ENCODE results near the gene ZC3H15.

ZC3H15 gene

GRCh38 chr2:186508263-186508662 is 22.2 kb downstream of the ZC3H15 start:
- Histone ChIP-seq H3K79me2 (ENCODE audit: insufficient read depth, low read length) (no peaks in the 10 kb centered on the region), H3K27me3 (ENCODE audit: insufficient read depth, low read length, poor library complexity, severe bottlenecking) (no peaks in the 10 kb centered on the region), H3F3A (ENCODE audit: low read depth) (no peaks in the 10 kb centered on the region), H3K9ac (ENCODE audit: low read depth, low read length, poor library complexity, severe bottlenecking) (no peak overlapping the region), H3K4me3 (ENCODE audit: low read length, poor library complexity, severe bottlenecking) (no peak overlapping the region), H3K4me1 (ENCODE audit: insufficient read depth, low read length, poor library complexity, severe bottlenecking) (no peaks in the 10 kb centered on the region), H2AFZ (ENCODE audit: low read length) (no peak overlapping the region), H4K20me1 (ENCODE audit: insufficient read depth, low read length, poor library complexity, severe bottlenecking) (no peaks in the 10 kb centered on the region), H3K36me3 (ENCODE audit: insufficient read depth, low read length) (peaks cover 88% of the 10 kb centered on the region), H3K9me3 (ENCODE audit: insufficient read depth, low read depth, low read length) (no peaks in the 10 kb centered on the region), H3K9me2 (replicated peaks; ENCODE audit: low read depth, low read length) (no peaks in the 10 kb centered on the region), H3K4me2 (ENCODE audit: low read depth, low read length, poor library complexity, severe bottlenecking) (no peak overlapping the region)
- no peak for TF ChIP-seq EZH2phosphoT487 (IDR thresholded peaks at IDR 0.05; ENCODE audit: borderline replicate concordance)
- no peak for TF ChIP-seq CTCF (conservative IDR thresholded peaks at IDR 0.05; ENCODE audit: low read length)

GRCh38 chr2:186515376-186515775 is 29.3 kb downstream of the ZC3H15 start:
- Histone ChIP-seq H3K27me3 (ENCODE audit: insufficient read depth, low read length, poor library complexity, severe bottlenecking) (no peaks in the 10 kb centered on the region), H3K4me3 (ENCODE audit: low read length, poor library complexity, severe bottlenecking) (no peak overlapping the region), H3K9ac (ENCODE audit: low read depth, low read length, poor library complexity, severe bottlenecking) (no peak overlapping the region), H3K36me3 (ENCODE audit: insufficient read depth, low read length) (peaks cover 35% of the 10 kb centered on the region), H3K9me2 (replicated peaks; ENCODE audit: low read depth, low read length) (no peaks in the 10 kb centered on the region), H3K4me1 (ENCODE audit: insufficient read depth, low read length, poor library complexity, severe bottlenecking) (no peaks in the 10 kb centered on the region), H2AFZ (ENCODE audit: low read length) (no peak overlapping the region), H3K79me2 (ENCODE audit: insufficient read depth, low read length) (no peaks in the 10 kb centered on the region), H3K4me2 (ENCODE audit: low read depth, low read length, poor library complexity, severe bottlenecking) (no peak overlapping the region), H3F3A (ENCODE audit: low read depth) (no peaks in the 10 kb centered on the region), H4K20me1 (ENCODE audit: insufficient read depth, low read length, poor library complexity, severe bottlenecking) (no peaks in the 10 kb centered on the region), H3K9me3 (ENCODE audit: insufficient read depth, low read depth, low read length) (no peaks in the 10 kb centered on the region)
- TF ChIP-seq CTCF (conservative IDR thresholded peaks at IDR 0.05; ENCODE audit: low read length) (no peak), EZH2phosphoT487 (IDR thresholded peaks at IDR 0.05; ENCODE audit: borderline replicate concordance) (no peak)

- Histone ChIP-seq H3K36me3 (ENCODE audit: insufficient read depth, low read length) (peaks cover 32% of the 10 kb centered on the region), H2AFZ (ENCODE audit: low read length) (no peak overlapping the region)
Measured at GRCh38 chr2:186516396-186516795, 30.3 kb downstream of the ZC3H15 start.

More at GRCh38 chr2:186516396-186516795, 30.3 kb downstream of the ZC3H15 start:
- no peaks in the 10 kb centered on the region for H4K20me1 ChIP-seq (ENCODE audit: insufficient read depth, low read length, poor library complexity, severe bottlenecking)
- no peaks in the 10 kb centered on the region for H3K27me3 ChIP-seq (ENCODE audit: insufficient read depth, low read length, poor library complexity, severe bottlenecking)
- TF ChIP-seq CTCF (conservative IDR thresholded peaks at IDR 0.05; ENCODE audit: low read length): no peak
- TF ChIP-seq EZH2phosphoT487 (IDR thresholded peaks at IDR 0.05; ENCODE audit: borderline replicate concordance): no peak
- no peaks in the 10 kb centered on the region for H3K9me3 ChIP-seq (ENCODE audit: insufficient read depth, low read depth, low read length)
- H3K4me1 ChIP-seq (ENCODE audit: insufficient read depth, low read length, poor library complexity, severe bottlenecking): no peaks in the 10 kb centered on the region
- no peak overlapping the region for H3K4me3 ChIP-seq (ENCODE audit: low read length, poor library complexity, severe bottlenecking)
- no peak overlapping the region for H3K4me2 ChIP-seq (ENCODE audit: low read depth, low read length, poor library complexity, severe bottlenecking)
- no peaks in the 10 kb centered on the region for H3F3A ChIP-seq (ENCODE audit: low read depth)
- H3K79me2 ChIP-seq (ENCODE audit: insufficient read depth, low read length): no peaks in the 10 kb centered on the region
- H3K9ac ChIP-seq (ENCODE audit: low read depth, low read length, poor library complexity, severe bottlenecking): no peak overlapping the region
- no peaks in the 10 kb centered on the region for H3K9me2 ChIP-seq (replicated peaks; ENCODE audit: low read depth, low read length)

Data from Loucy (cell line).